HCT116 (cell line): Measurements from ENCODE around the gene RGS10. TPM values are rescaled to one million over a fixed set of nuclear protein-coding genes. Genes with fewer than 3 reads are reported as not detected.

ENCODE experiments used
- ATAC-seq: fragments of 200-7000 bp; cut with Tn5 transposase; 2 replicates; pipeline ENCODE4 v1.9.1; 2020; ENCODE audit warnings: mild to moderate bottlenecking, moderate library complexity
- BruUV-seq: library from RNA; stranded (reverse); fragments of 400-500 nt; replicated peaks from 2 replicates; lab custom pipeline; 2021; lab: Mats Ljungman, UMichigan
- CTCF ChIA-PET: fragments of 300-600 bp; sonication (Branson Sonifier 250); formaldehyde crosslinking; loops from one replicate; lab custom pipeline; 2021; ENCODE audit warnings: antibody characterized with exemption; lab: Charles Lee
- POLR2A ChIA-PET: fragments of 300-600, 350-600 bp; sonication (Branson Sonifier 250); formaldehyde crosslinking; loops from one replicate; lab custom pipeline; 2021; ENCODE audit warnings: antibody characterized with exemption; lab: Charles Lee
- RAD21 ChIA-PET, 2 experiments: fragments of 300-600 bp; sonication (Branson Sonifier 250); formaldehyde crosslinking; loops; one replicate each; lab custom pipeline; 2023; ENCODE audit warnings: low total read pairs in 2 of 2; ENCODE audit not compliant: uncharacterized antibody in 2 of 2, unreplicated experiment in 2 of 2, low non-redundant PET in 1 of 2; lab: Charles Lee
- DNase-seq: peaks from one replicate; pipeline ENCODE4 v3.0.0-alpha.2; 2010; ENCODE audit warnings: low read depth, low spot score
- H2AFZ ChIP-seq: fragments of 200-600 bp; shearing (Covaris generic), sonication (generic); 2 replicates; pipeline ENCODE4 v1.6.1; 2017; ENCODE audit warnings: low read depth, mixed run types, mixed read lengths, antibody characterized with exemption, low read length; ENCODE audit not compliant: poor library complexity, severe bottlenecking
- H3K27ac ChIP-seq: 2 replicates; pipeline ENCODE4 v1.5.1; 2012; ENCODE audit warnings: low read depth, low read length
- H3K27me3 ChIP-seq: fragments of 200-600 bp; sonication (generic); 2 replicates; pipeline ENCODE4 v1.6.1; 2016; ENCODE audit warnings: mixed run types, low read length, mixed read lengths; ENCODE audit not compliant: insufficient read depth
- H3K36me3 ChIP-seq, 2 experiments: fragments of 200-500 bp in 1 of 2; fragments of 200-600 bp in 1 of 2; sonication (Bioruptor generic) in 1 of 2; sonication (generic) in 1 of 2; 2 replicates each; pipeline versions ENCODE4 v1.5.1 to v1.6.1; 2014 to 2016; ENCODE audit warnings: low read length in 2 of 2, inconsistent platforms in 1 of 2, mixed read lengths in 1 of 2, mixed run types in 1 of 2; ENCODE audit not compliant: insufficient read depth in 2 of 2, control insufficient read depth in 1 of 2
- H3K4me1 ChIP-seq, 2 experiments: fragments of 200-600 bp in 1 of 2; sonication (generic) in 1 of 2; 2 replicates each; pipeline versions ENCODE4 v1.5.1 to v1.6.1; 2012 to 2017; ENCODE audit warnings: low read length in 2 of 2, inconsistent platforms in 1 of 2, mild to moderate bottlenecking in 1 of 2, mixed read lengths in 1 of 2, mixed run types in 1 of 2, moderate library complexity in 1 of 2; ENCODE audit not compliant: insufficient read depth in 2 of 2, control insufficient read depth in 1 of 2
- H3K4me2 ChIP-seq: fragments of 200-600 bp; sonication (generic); 2 replicates; pipeline ENCODE4 v1.6.1; 2017; ENCODE audit warnings: mixed run types, low read length, mixed read lengths
- H3K4me3 ChIP-seq, 2 experiments: fragments of 200-600 bp in 1 of 2; sonication (generic) in 1 of 2; replicated peaks in 1 of 2; 2 replicates each; pipeline ENCODE4 v1.5.1; 2011 to 2016; ENCODE audit warnings: low read length in 2 of 2, control low read depth in 1 of 2, low read depth in 1 of 2, mild to moderate bottlenecking in 1 of 2, mixed read lengths in 1 of 2, mixed run types in 1 of 2
- H3K79me2 ChIP-seq: fragments of 200-600 bp; sonication (generic); 2 replicates; pipeline ENCODE4 v1.6.1; 2017; ENCODE audit warnings: mild to moderate bottlenecking, mixed run types, low read length, moderate library complexity, mixed read lengths; ENCODE audit not compliant: insufficient read depth
- H3K9ac ChIP-seq: fragments of 200-600 bp; sonication (generic); 2 replicates; pipeline ENCODE4 v1.6.1; 2016; ENCODE audit warnings: low read length, mixed read lengths
- H3K9me2 ChIP-seq: fragments of 200-600 bp; sonication (generic), shearing (Covaris generic); 2 replicates; pipeline ENCODE4 v1.6.1; 2017; ENCODE audit warnings: mixed run types, mild to moderate bottlenecking, moderate library complexity; ENCODE audit not compliant: insufficient read depth
- H3K9me3 ChIP-seq, 2 experiments: fragments of 200-500 bp in 1 of 2; fragments of 200-600 bp in 1 of 2; sonication (Bioruptor generic) in 1 of 2; sonication (generic) in 1 of 2; 2 replicates each; pipeline ENCODE4 v1.6.1; 2014 to 2017; ENCODE audit warnings: low read length in 2 of 2, mixed read lengths in 2 of 2, inconsistent platforms in 1 of 2, low read depth in 1 of 2, mild to moderate bottlenecking in 1 of 2, mixed run types in 1 of 2, moderate library complexity in 1 of 2; ENCODE audit not compliant: control insufficient read depth in 1 of 2, insufficient read depth in 1 of 2
- H4K20me1 ChIP-seq: fragments of 200-600 bp; sonication (generic), shearing (Covaris generic); 2 replicates; pipeline ENCODE4 v1.6.1; 2017; ENCODE audit warnings: mixed run types, mild to moderate bottlenecking, moderate library complexity; ENCODE audit not compliant: insufficient read depth
- EZH2phosphoT487 ChIP-seq: fragments of 200-600 bp; IDR thresholded peaks from 2 replicates; pipeline ENCODE4 v1.6.1; 2018; ENCODE audit warnings: antibody characterized with exemption, borderline replicate concordance
- FOSL1 ChIP-seq: IDR thresholded peaks from 2 replicates; pipeline ENCODE4 v1.6.1; 2012; ENCODE audit warnings: low read depth
- JUND ChIP-seq: IDR thresholded peaks from 2 replicates; pipeline ENCODE4 v1.6.1; 2012
- RAD21 ChIP-seq: IDR thresholded peaks from 2 replicates; pipeline ENCODE4 v1.6.1; 2012; ENCODE audit warnings: low read depth, mild to moderate bottlenecking
- SP1 ChIP-seq: IDR thresholded peaks from 2 replicates; pipeline ENCODE4 v1.6.1; 2012; ENCODE audit warnings: low read depth
- TCF7L2 ChIP-seq: IDR thresholded peaks from 2 replicates; pipeline ENCODE4 v1.7.0; 2011; ENCODE audit warnings: borderline replicate concordance, inconsistent platforms; ENCODE audit not compliant: insufficient read depth, insufficient read length; ENCODE audit errors: extremely low read depth
- intact Hi-C: fragments of 100-400 bp; cut with micrococcal nuclease; formaldehyde crosslinking; loops from 2 replicates; pipeline ENCODE4 v1.10.0; 2022
- total RNA-seq: library from RNA; stranded (reverse); gene quantifications from one replicate; pipeline ENCODE4 v1.2.1, GENCODE V29; 2021; ENCODE audit not compliant: unreplicated experiment

The RGS10 gene
- total RNA-seq, 1 experiment from 2014 or later = 96.7 TPM

DNA sequence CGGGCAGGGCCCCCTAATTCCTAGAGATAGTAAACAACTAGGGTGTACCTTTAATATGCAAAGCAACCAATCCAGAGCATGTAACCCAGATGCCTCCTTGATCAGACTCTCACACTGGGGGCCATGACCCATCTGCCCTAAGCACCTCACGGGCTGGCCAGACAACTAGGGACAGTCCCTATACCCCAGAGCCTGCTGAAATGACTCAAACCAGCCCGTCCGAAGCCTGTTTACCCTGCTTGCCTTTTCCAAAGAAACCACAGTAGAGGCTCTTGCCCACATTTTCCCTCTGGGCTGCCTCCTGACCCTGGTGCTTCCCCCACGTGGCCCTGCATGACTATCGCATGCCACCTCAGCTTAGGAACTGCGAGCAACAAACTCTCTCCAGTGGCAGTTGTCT lies 46.2 kb downstream of the RGS10 start:
- H3K9me2 ChIP-seq = no peaks in the 10 kb centered on the region
- ATAC-seq = no peak
- H3K9me3 ChIP-seq = no peaks in the 10 kb centered on the region
- H3K36me3 ChIP-seq = no peaks in the 10 kb centered on the region; a peak in 2 of 4 replicates
- H3K27me3 ChIP-seq = no peaks in the 10 kb centered on the region
- H3K4me1 ChIP-seq = no peaks in the 10 kb centered on the region
- CTCF ChIA-PET = no interaction called here
- H3K27ac ChIP-seq = no peak overlapping the region
- no TSS peak for BruUV-seq
- intact Hi-C loops = no loop called here
- H3K4me3 ChIP-seq = no peak overlapping the region
- TF ChIP-seq FOSL1 (no peak), EZH2phosphoT487 (no peak), TCF7L2 (no peak), SP1 (no peak)
- no peak overlapping the region for H3K9ac ChIP-seq
- no peak overlapping the region for H3K4me2 ChIP-seq
- H4K20me1 ChIP-seq = no peaks in the 10 kb centered on the region
- no peak overlapping the region for H2AFZ ChIP-seq
- H3K79me2 ChIP-seq = no peaks in the 10 kb centered on the region
- no peak for DNase-seq
- RAD21 ChIA-PET = no interaction called here
- POLR2A ChIA-PET = no interaction called here

DNA sequence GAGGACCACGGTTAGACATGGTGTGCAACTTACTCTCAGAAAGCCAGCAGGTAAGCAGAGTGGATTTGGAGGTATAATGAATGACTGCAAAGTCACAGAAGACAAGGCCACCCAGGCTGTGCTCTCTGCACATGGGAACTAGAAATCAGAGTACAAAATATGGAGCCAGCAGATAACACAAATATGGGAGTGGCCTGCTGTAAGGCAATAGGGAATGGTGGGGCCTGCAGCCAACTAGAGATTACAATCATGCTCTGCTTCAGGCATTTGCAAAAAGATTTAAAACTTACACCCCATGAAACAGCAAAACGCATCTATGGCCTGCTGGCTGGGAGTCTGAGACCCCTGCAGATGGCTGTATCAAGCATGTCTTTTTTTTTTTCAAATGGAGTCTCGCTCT lies 47.0 kb downstream of the RGS10 start:
- H3K4me2 ChIP-seq = no peak overlapping the region
- no peak for DNase-seq
- H3K27ac ChIP-seq = no peak overlapping the region
- no peak for ATAC-seq
- no peaks in the 10 kb centered on the region for H3K4me1 ChIP-seq
- intact Hi-C loops = no loop called here
- H4K20me1 ChIP-seq = no peaks in the 10 kb centered on the region
- TF ChIP-seq RAD21 = no peak
- no peak for TF ChIP-seq JUND
- CTCF ChIA-PET = no interaction called here
- H2AFZ ChIP-seq = no peak overlapping the region
- RAD21 ChIA-PET = no interaction called here
- no peak overlapping the region for H3K9ac ChIP-seq
- H3K9me3 ChIP-seq = no peaks in the 10 kb centered on the region
- no peaks in the 10 kb centered on the region; a peak in 2 of 4 replicates for H3K36me3 ChIP-seq
- H3K9me2 ChIP-seq = no peaks in the 10 kb centered on the region
- H3K79me2 ChIP-seq = no peaks in the 10 kb centered on the region
- POLR2A ChIA-PET = no interaction called here
- no TSS peak for BruUV-seq
- H3K4me3 ChIP-seq = no peak overlapping the region
- no peaks in the 10 kb centered on the region for H3K27me3 ChIP-seq
